ENCODE measurements around the gene MEGF11. TPM values are rescaled to one million over a fixed set of nuclear protein-coding genes. Genes with fewer than 3 reads are reported as not detected.

The MEGF11 gene
- total RNA-seq, 2 experiments from 2014 or later = 3.3 to 6.8 TPM

DNA sequence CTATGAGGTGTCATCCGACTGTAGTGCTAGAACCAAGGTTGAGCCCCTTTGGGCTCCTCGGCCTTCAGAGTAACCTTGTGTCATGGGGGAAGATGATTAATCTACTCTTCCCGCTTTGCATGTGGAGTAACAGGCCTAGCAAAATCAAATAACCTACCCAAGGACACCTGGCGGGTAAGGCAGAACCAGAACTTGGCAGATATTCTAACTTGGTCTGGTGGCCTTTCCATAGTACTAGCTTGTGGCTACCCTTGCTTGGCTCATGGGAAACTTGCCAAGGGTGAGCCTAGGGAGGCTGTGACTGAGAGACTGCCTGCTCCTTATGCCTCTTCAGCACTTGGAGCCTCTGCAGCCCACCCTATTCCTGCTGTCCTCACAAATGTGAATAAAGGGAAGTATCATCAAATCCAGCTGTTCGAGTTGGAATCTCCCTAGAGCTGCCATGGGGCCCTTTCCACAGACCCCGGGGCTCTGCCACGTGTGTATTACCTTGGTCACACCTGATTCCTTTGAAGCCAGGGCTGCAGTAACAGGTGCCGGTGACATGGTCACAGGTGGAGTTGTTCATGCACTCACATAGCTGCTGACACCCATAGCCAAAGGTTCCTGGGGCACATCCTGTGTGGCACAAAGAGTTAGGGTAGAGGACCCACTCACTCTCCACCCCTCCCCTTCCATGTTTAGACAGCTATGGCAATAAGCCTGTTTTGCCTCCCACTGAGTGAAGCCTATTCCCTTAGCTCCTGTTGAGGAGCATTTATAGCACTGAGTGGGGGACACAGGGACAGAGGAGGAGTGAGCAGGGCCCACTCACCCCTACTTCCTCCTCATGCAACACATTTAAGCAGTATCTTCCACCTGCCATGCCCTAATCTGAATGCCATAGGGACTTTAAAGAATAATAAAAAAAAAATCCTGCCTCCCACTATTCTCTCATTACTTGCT is 338.3 kb downstream of the MEGF11 start:
- H3K4me1 ChIP-seq (ENCODE audit: insufficient read depth, low read length, poor library complexity, severe bottlenecking) = peaks cover 30% of the 10 kb centered on the region
- ChIA-PET POLR2A (interaction anchor here (0.5 to 0.6 kb wide), 2 partner anchors 629 to 706 kb away, joined by 4 to 5 read pairs; partner anchors contain the start of gene PARP16), CTCF (ENCODE audit: unreplicated experiment) (interaction anchor here (0.6 kb wide), 1 partner anchor 147 kb away, joined by 3 read pairs; no protein-coding TSS in a partner anchor)
- no peak overlapping the region for H2AFZ ChIP-seq (ENCODE audit: low read length)
- peak overlapping the region; percentile 35 for H3K4me2 ChIP-seq (ENCODE audit: low read length)
- no peaks in the 10 kb centered on the region for H3K9me3 ChIP-seq (ENCODE audit: low read length)
- no peaks in the 10 kb centered on the region for H3K79me2 ChIP-seq (ENCODE audit: insufficient read depth, low read depth, low read length)
- no peaks in the 10 kb centered on the region for H4K20me1 ChIP-seq (ENCODE audit: insufficient read depth, low read length)
- no TSS peak for BruUV-seq (replicated peaks)
- H3K27ac ChIP-seq (ENCODE audit: low read depth, low read length, poor library complexity, severe bottlenecking) = no peak overlapping the region
- DNase-seq (ENCODE audit: low spot score) = peak; percentile 58
- intact Hi-C loops (cut with micrococcal nuclease; ENCODE audit: unreplicated experiment) = no loop called here
- no peak overlapping the region for H3K4me3 ChIP-seq (ENCODE audit: low read depth, low read length, poor library complexity, severe bottlenecking)
- 0 out of 2 replicates have a peak, but pooled peaks cover 3% of the 10 kb centered on the region for H3K36me3 ChIP-seq (ENCODE audit: insufficient read depth, low read length)
- no peaks in the 10 kb centered on the region for H3K9me2 ChIP-seq (ENCODE audit: insufficient read depth, low read length)
- TF ChIP-seq, protein P1, sequence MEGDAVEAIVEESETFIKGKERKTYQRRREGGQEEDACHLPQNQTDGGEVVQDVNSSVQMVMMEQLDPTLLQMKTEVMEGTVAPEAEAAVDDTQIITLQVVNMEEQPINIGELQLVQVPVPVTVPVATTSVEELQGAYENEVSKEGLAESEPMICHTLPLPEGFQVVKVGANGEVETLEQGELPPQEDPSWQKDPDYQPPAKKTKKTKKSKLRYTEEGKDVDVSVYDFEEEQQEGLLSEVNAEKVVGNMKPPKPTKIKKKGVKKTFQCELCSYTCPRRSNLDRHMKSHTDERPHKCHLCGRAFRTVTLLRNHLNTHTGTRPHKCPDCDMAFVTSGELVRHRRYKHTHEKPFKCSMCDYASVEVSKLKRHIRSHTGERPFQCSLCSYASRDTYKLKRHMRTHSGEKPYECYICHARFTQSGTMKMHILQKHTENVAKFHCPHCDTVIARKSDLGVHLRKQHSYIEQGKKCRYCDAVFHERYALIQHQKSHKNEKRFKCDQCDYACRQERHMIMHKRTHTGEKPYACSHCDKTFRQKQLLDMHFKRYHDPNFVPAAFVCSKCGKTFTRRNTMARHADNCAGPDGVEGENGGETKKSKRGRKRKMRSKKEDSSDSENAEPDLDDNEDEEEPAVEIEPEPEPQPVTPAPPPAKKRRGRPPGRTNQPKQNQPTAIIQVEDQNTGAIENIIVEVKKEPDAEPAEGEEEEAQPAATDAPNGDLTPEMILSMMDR (conservative IDR thresholded peaks at IDR 0.05; ENCODE audit: low read length) = no peak
- TF ChIP-seq EZH2phosphoT487 (IDR thresholded peaks at IDR 0.05; ENCODE audit: borderline replicate concordance, low read depth, low read length) = no peak

DNA sequence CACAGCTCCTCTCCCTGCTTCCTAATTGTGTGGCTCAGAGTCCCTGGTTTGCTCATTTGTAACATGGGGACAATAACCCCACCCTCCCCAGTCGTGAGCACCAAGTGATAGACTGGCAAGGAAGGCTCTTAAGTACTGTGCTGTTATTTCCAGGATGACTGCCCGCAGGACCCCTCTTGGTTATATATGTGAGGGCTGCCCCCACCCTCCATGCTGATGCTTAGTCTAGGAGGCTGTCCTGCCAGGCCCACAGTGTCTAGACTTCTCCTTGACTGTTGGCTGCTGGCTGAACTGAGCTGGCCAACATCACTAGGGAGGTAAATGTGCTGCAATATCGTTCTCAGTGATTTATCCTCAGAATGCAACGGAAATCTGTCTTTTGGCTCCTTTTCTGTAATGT is 339.2 kb downstream of the MEGF11 start:
- no TSS peak for BruUV-seq (replicated peaks)
- Histone ChIP-seq H3K4me1 (ENCODE audit: insufficient read depth, low read length, poor library complexity, severe bottlenecking) (peaks cover 30% of the 10 kb centered on the region), H3K36me3 (ENCODE audit: insufficient read depth, low read length) (0 out of 2 replicates have a peak, but pooled peaks cover 3% of the 10 kb centered on the region), H3K27ac (ENCODE audit: low read depth, low read length, poor library complexity, severe bottlenecking) (no peak overlapping the region), H3K9me2 (ENCODE audit: insufficient read depth, low read length) (no peaks in the 10 kb centered on the region), H3K79me2 (ENCODE audit: insufficient read depth, low read depth, low read length) (no peaks in the 10 kb centered on the region), H3K9me3 (ENCODE audit: low read length) (no peaks in the 10 kb centered on the region), H4K20me1 (ENCODE audit: insufficient read depth, low read length) (no peaks in the 10 kb centered on the region), H3K4me3 (ENCODE audit: low read depth, low read length, poor library complexity, severe bottlenecking) (no peak overlapping the region), H3K4me2 (ENCODE audit: low read length) (no peak overlapping the region), H2AFZ (ENCODE audit: low read length) (no peak overlapping the region)
- ChIA-PET CTCF (ENCODE audit: unreplicated experiment) (no interaction called here), POLR2A (interaction anchor here (0.5 to 0.6 kb wide), 2 partner anchors 628 to 705 kb away, joined by 4 to 5 read pairs; partner anchors contain the start of gene PARP16)
- intact Hi-C loops (cut with micrococcal nuclease; ENCODE audit: unreplicated experiment) = no loop called here
- no peak for TF ChIP-seq EZH2phosphoT487 (IDR thresholded peaks at IDR 0.05; ENCODE audit: borderline replicate concordance, low read depth, low read length)
- TF ChIP-seq, protein P1 (conservative IDR thresholded peaks at IDR 0.05; ENCODE audit: low read length) = no peak
- no peak for DNase-seq (ENCODE audit: low spot score)
